Thyroid gland (tissue), 4 donors: ENCODE measurements around the gene JAKMIP2.

Experiments used
- POLR2A ChIP-seq, 2 donors: fragments of 450-650 bp; IDR thresholded peaks; one replicate each; pipeline ENCODE4 v1.6.1; 2017; ENCODE audit warnings: antibody characterized with exemption in 2 of 2, mild to moderate bottlenecking in 2 of 2, moderate library complexity in 1 of 2
- TF ChIP-seq, protein P1 (sequence below), 6 experiments: fragments of 200-600 bp in 3 of 6; fragments of 450-650 bp in 3 of 6; sonication (generic) in 3 of 6; IDR thresholded peaks; one replicate each; pipeline ENCODE4 v1.5.1; 2016 to 2019; ENCODE audit warnings: antibody characterized with exemption in 6 of 6, mild to moderate bottlenecking in 2 of 6, inconsistent platforms in 1 of 6, moderate library complexity in 1 of 6

DNA sequence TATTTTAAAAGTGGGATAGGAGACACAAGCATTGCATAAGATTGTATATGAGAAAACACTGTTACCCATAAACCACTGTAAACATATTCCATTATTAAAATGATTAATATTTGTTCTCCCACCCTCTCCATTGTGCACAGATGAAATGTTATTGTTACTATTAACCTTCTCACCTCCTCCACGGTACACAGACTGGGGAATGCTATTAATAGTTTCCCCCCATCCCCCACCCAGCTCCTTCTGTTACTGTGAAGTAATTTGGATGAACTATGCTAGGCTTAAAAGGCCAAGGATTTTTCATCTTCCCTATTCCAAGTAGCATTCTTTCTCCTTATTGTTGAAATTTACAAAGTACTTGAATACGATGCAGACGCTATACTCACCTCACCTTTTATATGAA is 91.4 kb downstream of the JAKMIP2 start:
- TF ChIP-seq, protein P1, sequence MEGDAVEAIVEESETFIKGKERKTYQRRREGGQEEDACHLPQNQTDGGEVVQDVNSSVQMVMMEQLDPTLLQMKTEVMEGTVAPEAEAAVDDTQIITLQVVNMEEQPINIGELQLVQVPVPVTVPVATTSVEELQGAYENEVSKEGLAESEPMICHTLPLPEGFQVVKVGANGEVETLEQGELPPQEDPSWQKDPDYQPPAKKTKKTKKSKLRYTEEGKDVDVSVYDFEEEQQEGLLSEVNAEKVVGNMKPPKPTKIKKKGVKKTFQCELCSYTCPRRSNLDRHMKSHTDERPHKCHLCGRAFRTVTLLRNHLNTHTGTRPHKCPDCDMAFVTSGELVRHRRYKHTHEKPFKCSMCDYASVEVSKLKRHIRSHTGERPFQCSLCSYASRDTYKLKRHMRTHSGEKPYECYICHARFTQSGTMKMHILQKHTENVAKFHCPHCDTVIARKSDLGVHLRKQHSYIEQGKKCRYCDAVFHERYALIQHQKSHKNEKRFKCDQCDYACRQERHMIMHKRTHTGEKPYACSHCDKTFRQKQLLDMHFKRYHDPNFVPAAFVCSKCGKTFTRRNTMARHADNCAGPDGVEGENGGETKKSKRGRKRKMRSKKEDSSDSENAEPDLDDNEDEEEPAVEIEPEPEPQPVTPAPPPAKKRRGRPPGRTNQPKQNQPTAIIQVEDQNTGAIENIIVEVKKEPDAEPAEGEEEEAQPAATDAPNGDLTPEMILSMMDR (IDR thresholded peaks at IDR 0.05) = no peak
- TF ChIP-seq POLR2A (IDR thresholded peaks at IDR 0.05) = no peak
